ENCODE results near the gene NKX6-1. TPM values are rescaled to one million over a fixed set of nuclear protein-coding genes. Genes with fewer than 3 reads are reported as not detected.

The NKX6-1 gene
- not detected for total RNA-seq

DNA sequence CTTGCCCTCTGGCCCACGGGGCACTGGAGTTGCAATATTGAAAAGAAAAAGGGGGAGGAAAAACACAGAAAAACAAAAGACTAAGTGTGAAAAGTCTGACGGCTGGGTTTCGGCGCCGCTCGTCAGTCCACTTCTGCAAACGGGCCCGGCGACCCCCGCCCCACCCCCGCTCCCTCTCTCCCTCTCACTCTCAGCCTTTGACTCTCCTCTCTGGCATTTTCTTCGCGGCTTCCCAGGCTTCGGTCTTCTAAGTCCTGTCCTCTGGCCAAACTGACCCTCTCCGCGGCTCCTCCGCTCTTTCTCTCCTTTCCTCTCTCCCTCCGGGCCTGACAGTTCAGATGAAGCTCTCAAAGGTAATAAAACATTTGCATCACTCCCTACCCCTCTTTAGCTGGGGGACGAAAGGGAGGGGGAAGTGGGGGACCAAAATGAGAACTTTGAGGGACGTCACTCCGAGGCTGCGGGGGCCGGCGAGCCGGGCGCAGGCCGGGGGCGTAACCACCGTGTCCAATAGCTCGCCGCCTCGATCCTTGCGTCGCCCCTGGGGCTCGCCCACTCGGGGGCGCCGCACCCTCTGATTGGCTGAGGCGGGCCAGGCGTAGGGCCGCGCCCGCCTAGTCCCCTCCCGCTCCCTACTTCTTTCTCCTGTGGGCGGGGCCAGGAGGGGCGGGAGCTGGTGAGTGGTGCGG is at the start of gene NKX6-1:
Gene NKX6-1, minus strand, starts transcription at position 358 of the 689 bp plus-strand sequence. CDS start 1,064 bp downstream, outside the sequence.
- H3K36me3 Mint-ChIP-seq (ENCODE audit: low read depth) = peaks cover 25% of the 10 kb centered on the region
- peaks cover 77% of the 10 kb centered on the region for H3K27me3 Mint-ChIP-seq
- H3K4me3 Mint-ChIP-seq = peak within 1 kb of the TSS; percentile 69
- peaks cover 5% of the 10 kb centered on the region for H3K9me3 Mint-ChIP-seq
- peaks cover 3% of the 10 kb centered on the region for H3K4me1 Mint-ChIP-seq
- no peak for ATAC-seq (replicated peaks)
- no peak within 1 kb of the TSS for H3K27ac Mint-ChIP-seq

DNA sequence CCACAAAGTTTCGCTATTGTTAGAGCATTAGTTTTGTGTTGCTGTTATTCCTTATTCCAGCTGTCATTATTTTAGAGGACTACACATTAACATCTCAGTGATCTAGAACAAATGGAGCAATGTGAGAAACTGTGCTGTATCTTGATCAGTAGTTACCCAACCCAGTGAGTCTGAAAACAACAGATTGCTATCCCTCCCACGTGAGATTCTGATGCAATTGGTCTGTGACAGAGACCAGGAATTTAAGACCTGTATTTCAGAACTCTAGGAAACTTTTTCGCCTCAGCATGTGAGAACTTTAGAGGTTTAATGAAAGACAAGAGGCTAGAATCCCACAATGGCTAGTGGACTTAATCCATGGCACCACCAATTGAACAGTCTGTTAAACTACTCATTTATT is 48.1 kb upstream of the NKX6-1 start:
- Mint-ChIP-seq H3K9me3 (no peaks in the 10 kb centered on the region), H3K4me3 (no peak overlapping the region), H3K27me3 (peaks cover 27% of the 10 kb centered on the region), H3K4me1 (no peaks in the 10 kb centered on the region), H3K27ac (no peak overlapping the region), H3K36me3 (ENCODE audit: low read depth) (no peaks in the 10 kb centered on the region)
- ATAC-seq (replicated peaks) = no peak

DNA sequence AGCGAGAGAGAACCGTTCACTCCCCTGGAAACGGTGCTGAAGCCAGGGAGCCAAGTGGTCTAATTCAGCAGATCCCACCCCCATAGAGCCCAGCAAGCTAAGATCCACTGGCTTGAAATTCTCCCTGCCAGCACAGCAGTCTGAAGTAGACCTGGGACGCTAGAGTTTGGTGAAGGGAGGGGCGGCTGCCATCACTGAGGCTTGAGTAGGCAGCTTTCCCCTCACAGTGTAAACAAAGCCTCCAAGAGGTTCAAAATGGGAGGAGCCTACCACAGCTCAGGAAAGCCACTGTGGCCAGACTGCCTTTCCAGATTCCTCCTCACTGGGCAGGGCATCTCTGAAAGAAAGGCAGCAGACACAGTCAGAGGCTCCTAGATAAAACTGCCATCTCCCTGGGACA is 46.0 kb upstream of the NKX6-1 start:
- Mint-ChIP-seq H3K27ac (no peak overlapping the region), H3K27me3 (peaks cover 27% of the 10 kb centered on the region), H3K36me3 (ENCODE audit: low read depth) (no peaks in the 10 kb centered on the region), H3K4me1 (no peaks in the 10 kb centered on the region), H3K4me3 (no peak overlapping the region), H3K9me3 (no peaks in the 10 kb centered on the region)
- ATAC-seq (replicated peaks) = no peak

DNA sequence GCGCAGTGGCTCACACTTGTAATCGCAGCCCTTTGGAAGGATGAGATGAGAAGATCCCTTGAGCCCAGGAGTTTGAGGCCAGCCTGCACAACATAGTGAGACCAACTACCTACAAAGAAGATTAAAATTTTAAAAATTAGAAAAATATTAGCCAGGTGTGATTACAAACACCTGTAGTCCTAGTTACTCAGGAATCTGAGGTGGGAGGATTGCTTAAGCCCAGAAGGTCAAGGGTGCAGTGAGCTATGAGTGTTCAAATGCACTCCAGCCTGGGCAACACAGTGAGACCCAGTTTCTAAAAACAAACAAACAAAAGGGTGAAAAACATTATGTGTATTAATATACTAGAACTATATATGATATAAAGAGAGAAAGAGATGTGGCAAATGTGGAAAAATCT is 36.8 kb upstream of the NKX6-1 start:
- Mint-ChIP-seq H3K27ac (no peak overlapping the region), H3K36me3 (ENCODE audit: low read depth) (no peaks in the 10 kb centered on the region), H3K27me3 (peaks cover 10% of the 10 kb centered on the region), H3K4me1 (no peaks in the 10 kb centered on the region), H3K4me3 (no peak overlapping the region), H3K9me3 (no peaks in the 10 kb centered on the region)
- no peak for ATAC-seq (replicated peaks)

DNA sequence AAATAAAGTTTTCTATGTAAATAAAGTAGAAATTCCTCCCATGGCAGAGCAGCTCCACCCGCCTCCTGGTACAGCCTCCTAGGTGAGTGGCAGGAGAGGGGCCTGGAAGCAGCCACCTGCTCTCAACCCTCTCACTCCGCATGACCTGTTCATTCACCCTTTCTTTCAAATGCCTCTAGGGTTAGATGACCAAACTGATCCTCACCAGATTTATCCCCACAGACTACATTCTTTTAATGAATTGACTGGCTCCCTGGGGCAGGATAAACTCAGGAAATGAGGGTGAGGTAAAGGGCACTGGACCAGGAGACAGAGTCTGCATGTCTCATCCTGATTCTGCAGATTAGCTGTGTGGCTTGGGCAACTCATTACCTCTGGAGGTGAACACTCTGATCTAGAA is 32.6 kb upstream of the NKX6-1 start:
- H3K36me3 Mint-ChIP-seq (ENCODE audit: low read depth) = no peaks in the 10 kb centered on the region
- no peaks in the 10 kb centered on the region for H3K4me1 Mint-ChIP-seq
- H3K27me3 Mint-ChIP-seq = peaks cover 20% of the 10 kb centered on the region
- no peak overlapping the region for H3K4me3 Mint-ChIP-seq
- H3K9me3 Mint-ChIP-seq = no peaks in the 10 kb centered on the region
- no peak overlapping the region for H3K27ac Mint-ChIP-seq
- ATAC-seq (replicated peaks) = no peak

DNA sequence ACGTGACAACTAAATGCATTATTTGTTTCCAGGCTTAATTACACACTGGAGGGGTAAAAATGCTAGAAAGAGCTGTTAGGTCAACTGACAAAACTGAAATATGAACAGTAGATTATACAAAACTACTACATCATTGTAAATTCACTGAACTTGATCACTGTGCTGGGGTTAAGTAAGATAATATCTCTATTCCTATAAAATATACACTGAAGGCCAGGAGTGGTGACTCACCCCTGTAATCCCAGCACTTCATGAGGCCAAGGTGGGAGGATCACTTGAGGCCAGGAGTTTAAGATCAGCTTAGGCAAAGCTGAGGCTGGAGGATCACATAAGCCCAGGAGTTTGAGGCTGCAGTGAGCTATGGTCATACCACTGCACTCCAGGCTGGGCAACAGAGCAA is 31.8 kb upstream of the NKX6-1 start:
- no peak overlapping the region for H3K27ac Mint-ChIP-seq
- H3K4me3 Mint-ChIP-seq = no peak overlapping the region
- no peak for ATAC-seq (replicated peaks)
- peaks cover 25% of the 10 kb centered on the region for H3K27me3 Mint-ChIP-seq
- H3K9me3 Mint-ChIP-seq = no peaks in the 10 kb centered on the region
- H3K4me1 Mint-ChIP-seq = no peaks in the 10 kb centered on the region
- H3K36me3 Mint-ChIP-seq (ENCODE audit: low read depth) = no peaks in the 10 kb centered on the region

DNA sequence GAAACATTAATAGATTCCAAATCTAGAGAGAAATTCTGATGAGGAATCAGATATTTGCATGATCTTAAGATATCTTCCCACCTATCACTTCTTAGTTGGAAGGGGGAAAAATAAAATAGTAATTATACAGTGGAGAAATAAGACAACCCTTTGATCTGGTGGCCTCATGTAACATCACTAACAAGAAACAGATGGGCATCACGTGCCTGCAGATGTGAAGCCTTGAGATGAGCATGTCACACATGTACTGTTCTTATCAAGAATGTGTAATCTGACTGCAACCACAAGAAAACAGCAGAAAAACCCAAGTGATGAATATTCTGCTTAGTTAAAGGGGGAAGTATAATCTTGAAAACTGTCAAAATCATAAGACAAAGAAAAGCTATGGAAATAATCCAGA is 31.4 kb upstream of the NKX6-1 start:
- Mint-ChIP-seq H3K27me3 (peaks cover 25% of the 10 kb centered on the region), H3K4me3 (no peak overlapping the region), H3K27ac (no peak overlapping the region), H3K9me3 (no peaks in the 10 kb centered on the region), H3K4me1 (no peaks in the 10 kb centered on the region), H3K36me3 (ENCODE audit: low read depth) (no peaks in the 10 kb centered on the region)
- no peak for ATAC-seq (replicated peaks)

DNA sequence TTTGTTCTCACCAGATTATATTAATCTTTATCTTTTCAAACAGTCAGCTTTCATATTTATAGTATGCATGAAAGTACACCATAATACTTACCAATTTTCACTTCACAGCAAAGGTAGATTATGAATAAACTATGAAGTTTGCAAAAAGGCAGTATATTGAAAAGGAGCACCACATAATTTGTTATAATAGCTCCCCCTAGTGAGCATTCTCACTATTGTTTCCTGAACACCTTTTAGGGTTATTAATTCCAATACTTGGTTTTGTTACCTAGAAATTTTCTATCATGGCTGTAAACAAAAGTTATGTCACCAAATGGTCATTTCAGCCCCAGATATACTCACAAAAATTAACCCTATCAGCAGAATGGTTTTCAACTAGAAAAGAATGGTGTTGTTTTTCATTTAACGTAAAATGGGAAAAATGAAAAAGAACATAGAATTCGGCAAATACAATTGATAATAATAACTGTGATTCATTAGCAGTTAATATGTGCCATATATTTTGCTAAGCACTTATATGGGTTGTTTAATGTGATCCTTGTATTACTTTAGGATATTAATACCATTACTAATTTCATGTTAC is 30.2 kb upstream of the NKX6-1 start:
- H3K36me3 Mint-ChIP-seq (ENCODE audit: low read depth) = no peaks in the 10 kb centered on the region
- no peak overlapping the region for H3K27ac Mint-ChIP-seq
- H3K4me1 Mint-ChIP-seq = no peaks in the 10 kb centered on the region
- H3K9me3 Mint-ChIP-seq = no peaks in the 10 kb centered on the region
- peaks cover 25% of the 10 kb centered on the region for H3K27me3 Mint-ChIP-seq
- ATAC-seq (replicated peaks) = no peak
- H3K4me3 Mint-ChIP-seq = no peak overlapping the region

DNA sequence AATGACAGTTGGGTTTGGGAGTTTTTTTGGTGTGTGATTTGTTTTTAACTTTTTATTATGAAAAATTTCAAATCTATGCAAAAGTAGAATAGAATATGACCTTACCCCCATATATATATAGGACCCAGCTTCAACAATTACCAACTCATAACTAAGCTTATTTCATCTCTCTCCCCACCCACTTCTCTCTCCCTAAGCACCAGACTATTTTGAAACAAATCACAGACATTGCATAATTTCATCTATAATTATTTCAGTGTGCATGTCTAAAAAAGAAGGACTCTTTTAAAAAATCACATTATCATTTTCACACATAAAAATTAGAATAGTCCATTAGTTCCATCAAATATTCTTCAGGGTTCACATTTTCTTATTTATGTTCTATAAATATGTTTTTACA is 28.3 kb upstream of the NKX6-1 start:
- no peak for ATAC-seq (replicated peaks)
- no peaks in the 10 kb centered on the region for H3K4me1 Mint-ChIP-seq

DNA sequence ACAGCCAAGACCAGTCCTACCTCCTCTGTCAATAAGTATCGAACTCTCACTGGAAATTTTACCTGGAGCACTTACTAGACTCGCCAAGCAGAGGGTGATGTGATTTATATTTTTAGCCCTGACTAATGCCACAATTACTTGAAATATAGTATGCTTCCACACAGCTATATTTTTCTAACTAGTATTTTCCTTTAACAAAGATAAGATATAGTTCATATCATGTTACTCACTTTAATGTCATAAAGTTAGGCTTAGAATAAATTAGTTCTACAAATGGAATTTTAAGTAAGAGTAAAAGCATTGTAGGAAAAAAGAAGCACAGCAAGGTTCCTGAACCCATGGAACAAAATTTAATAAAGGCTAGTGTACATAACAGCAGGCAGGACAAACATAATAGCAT is 16.0 kb upstream of the NKX6-1 start:
- ATAC-seq (replicated peaks) = no peak
- Mint-ChIP-seq H3K9me3 (no peaks in the 10 kb centered on the region), H3K4me1 (no peaks in the 10 kb centered on the region), H3K4me3 (no peak overlapping the region), H3K27ac (no peak overlapping the region), H3K27me3 (peaks cover 30% of the 10 kb centered on the region), H3K36me3 (ENCODE audit: low read depth) (no peaks in the 10 kb centered on the region)

More for the DNA sequence above, 28.3 kb upstream of the NKX6-1 start:
- Mint-ChIP-seq H3K4me3 (no peak overlapping the region), H3K36me3 (ENCODE audit: low read depth) (no peaks in the 10 kb centered on the region), H3K27me3 (peaks cover 27% of the 10 kb centered on the region), H3K9me3 (no peaks in the 10 kb centered on the region), H3K27ac (no peak overlapping the region)

DNA sequence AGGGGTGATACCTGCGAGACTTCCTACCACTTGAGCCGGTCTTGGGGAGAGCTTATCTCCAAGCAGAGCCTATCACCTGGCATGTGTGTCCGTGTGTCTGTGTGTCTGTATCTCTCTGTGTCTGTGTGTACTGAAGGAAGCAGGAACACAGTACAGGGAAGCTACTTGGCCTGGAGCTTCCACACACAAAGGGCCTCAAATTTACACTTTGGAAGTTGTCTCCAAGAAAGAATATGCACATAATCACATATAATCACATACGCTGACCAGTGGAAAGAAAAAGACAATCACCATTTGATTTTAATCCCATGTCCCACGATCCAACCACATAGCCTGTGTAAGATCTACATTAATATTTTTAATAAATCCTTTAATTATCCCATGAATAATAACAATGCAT is 13.2 kb upstream of the NKX6-1 start:
- no peaks in the 10 kb centered on the region for H3K9me3 Mint-ChIP-seq
- no peaks in the 10 kb centered on the region for H3K36me3 Mint-ChIP-seq (ENCODE audit: low read depth)
- H3K4me1 Mint-ChIP-seq = no peaks in the 10 kb centered on the region
- no peak overlapping the region for H3K4me3 Mint-ChIP-seq
- peaks cover 34% of the 10 kb centered on the region for H3K27me3 Mint-ChIP-seq
- no peak overlapping the region for H3K27ac Mint-ChIP-seq
- no peak for ATAC-seq (replicated peaks)

DNA sequence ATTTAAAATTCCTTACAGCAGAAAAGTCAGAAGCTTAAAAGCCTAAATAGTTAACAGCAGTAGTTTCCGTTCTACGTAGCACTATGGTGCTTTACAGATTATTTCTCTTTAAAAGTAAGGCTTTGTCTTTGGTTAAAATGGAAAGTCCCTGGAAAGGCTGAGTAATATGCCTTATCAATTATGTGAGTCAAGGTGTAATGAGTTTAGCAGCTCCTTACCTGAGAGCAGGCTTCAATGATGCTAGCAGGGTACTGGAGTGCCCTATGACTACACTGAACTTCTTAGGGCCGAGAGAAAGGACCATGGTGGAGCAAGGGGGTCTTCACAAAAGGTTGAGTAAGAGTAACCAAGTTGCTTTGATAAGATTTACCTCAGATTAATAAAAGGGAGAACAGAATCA is 12.6 kb upstream of the NKX6-1 start:
- H3K36me3 Mint-ChIP-seq (ENCODE audit: low read depth) = no peaks in the 10 kb centered on the region
- H3K27ac Mint-ChIP-seq = no peak overlapping the region
- H3K4me3 Mint-ChIP-seq = no peak overlapping the region
- H3K9me3 Mint-ChIP-seq = no peaks in the 10 kb centered on the region
- peaks cover 37% of the 10 kb centered on the region for H3K27me3 Mint-ChIP-seq
- H3K4me1 Mint-ChIP-seq = no peaks in the 10 kb centered on the region
- peak; percentile 38 for ATAC-seq (replicated peaks)

DNA sequence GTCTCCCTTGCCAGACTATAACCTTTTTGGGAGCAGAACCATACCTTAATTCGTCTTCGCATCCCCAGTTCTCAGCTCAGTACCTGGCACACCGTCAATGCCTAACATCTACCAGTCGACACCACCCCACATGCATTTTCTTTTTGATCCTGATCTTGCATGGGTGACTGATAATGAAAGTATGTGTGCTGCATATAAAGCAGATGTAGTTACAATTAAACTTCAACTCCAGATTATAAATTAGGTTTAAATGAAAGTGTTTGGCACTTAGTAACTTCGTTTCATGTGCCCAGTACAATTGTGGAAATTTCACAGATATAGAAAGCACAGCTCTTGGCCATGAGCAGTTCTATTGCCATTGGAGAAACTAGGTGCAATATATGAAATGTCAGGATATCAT is 8.8 kb upstream of the NKX6-1 start:
- H3K4me3 Mint-ChIP-seq = no peak overlapping the region
- no peaks in the 10 kb centered on the region for H3K4me1 Mint-ChIP-seq
- H3K27me3 Mint-ChIP-seq = peaks cover 50% of the 10 kb centered on the region
- H3K27ac Mint-ChIP-seq = no peak overlapping the region
- no peak for ATAC-seq (replicated peaks)
- no peaks in the 10 kb centered on the region for H3K36me3 Mint-ChIP-seq (ENCODE audit: low read depth)
- H3K9me3 Mint-ChIP-seq = no peaks in the 10 kb centered on the region

DNA sequence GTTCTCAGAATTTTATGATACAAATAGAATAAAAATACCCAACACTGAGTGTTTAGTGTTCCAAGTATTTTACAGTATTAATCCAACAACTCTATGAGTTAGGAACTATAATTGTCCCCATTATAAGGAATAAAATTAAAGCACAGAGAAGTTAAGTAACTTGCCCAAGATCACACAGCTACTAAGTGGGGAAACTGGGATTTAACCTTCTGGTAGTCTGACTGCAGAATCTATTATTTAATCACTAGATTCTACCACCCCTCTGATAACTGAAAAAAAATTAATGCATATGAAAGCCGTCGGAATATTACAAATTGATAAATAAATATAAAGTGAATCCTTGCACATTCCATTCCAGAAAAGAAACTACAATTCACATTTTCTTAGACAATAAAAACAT is 5.7 kb upstream of the NKX6-1 start:
- peaks cover 5% of the 10 kb centered on the region for H3K36me3 Mint-ChIP-seq (ENCODE audit: low read depth)
- H3K4me3 Mint-ChIP-seq = no peak overlapping the region
- ATAC-seq (replicated peaks) = no peak
- no peaks in the 10 kb centered on the region for H3K4me1 Mint-ChIP-seq
- peaks cover 71% of the 10 kb centered on the region for H3K27me3 Mint-ChIP-seq
- no peak overlapping the region for H3K27ac Mint-ChIP-seq
- H3K9me3 Mint-ChIP-seq = no peaks in the 10 kb centered on the region

DNA sequence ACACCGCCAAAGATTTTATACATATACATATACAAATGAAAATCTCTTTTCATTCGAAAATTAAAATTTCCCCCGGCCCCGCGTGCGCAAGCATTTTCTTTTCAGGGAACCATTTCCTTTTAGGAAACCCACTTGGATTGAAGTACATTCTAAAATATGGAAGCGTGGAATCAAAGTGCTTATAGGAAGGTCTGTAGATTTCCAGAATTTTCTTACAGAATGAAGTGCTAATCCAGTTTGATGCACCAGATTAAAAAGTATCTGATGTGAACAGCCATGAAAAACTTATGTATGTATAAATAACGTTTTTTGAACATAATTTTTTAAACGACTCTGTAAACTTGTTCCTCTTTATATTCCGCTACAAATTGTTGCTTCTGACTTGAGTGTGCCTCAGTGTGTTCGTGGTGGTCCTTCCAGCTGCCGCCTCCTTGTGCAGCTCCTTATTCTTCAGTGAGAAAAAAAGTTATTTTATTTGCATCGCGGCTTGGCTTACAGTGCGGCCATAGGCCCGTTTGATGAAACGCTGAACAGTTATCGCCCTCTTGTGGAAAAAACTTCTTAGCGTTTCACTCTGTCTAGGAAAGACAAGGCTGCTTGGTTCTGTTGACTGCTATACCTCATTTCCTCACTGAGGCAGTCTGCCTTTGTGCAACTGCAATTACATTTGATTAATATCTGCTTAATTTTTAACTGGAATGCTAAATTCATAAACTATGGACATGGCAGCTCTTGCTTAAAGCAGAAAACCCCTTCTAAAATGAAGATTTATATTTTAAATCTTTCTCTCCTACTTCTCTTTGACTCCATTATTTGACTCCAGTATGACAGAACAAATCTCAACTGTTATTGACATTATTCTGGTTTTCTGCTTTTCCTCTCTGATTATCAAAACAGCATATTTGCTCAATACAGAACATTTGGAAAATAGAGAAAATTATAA is 4.7 kb upstream of the NKX6-1 start:
- Mint-ChIP-seq H3K4me3 (no peak overlapping the region), H3K4me1 (no peaks in the 10 kb centered on the region), H3K27ac (no peak overlapping the region), H3K36me3 (ENCODE audit: low read depth) (peaks cover 12% of the 10 kb centered on the region), H3K27me3 (peaks cover 77% of the 10 kb centered on the region), H3K9me3 (no peaks in the 10 kb centered on the region)
- ATAC-seq (replicated peaks) = peak; percentile 56

All from activated T-helper 17 cell treated with anti-CD3 and anti-CD28 coated beads, Interleukin-2, amount 50 U/mL, for 72 hours (primary cell).